Measurements from ENCODE around the gene CD1E. TPM values are rescaled to one million over a fixed set of nuclear protein-coding genes. Genes with fewer than 3 reads are reported as not detected.

Gene CD1E
- total and polyA plus RNA-seq, 10 of the 15 experiments (the other 5 are each of a cell fraction or from before 2014, with no cell fraction given): 0.05 to 0.07 (median 0.05) TPM; not detected in 7

- TF ChIP-seq ZNF687 (IDR thresholded peaks at IDR 0.05) (no peak), RELA (IDR thresholded peaks at IDR 0.05; ENCODE audit: borderline replicate concordance, partially characterized antibody) (no peak), NFYB (IDR thresholded peaks at IDR 0.05; ENCODE audit: insufficient read depth, low read depth, low read length) (no peak), FOXK2 (IDR thresholded peaks at IDR 0.05) (no peak), ZNF217 (IDR thresholded peaks at IDR 0.05) (no peak), CEBPB (IDR thresholded peaks at IDR 0.05; ENCODE audit: borderline replicate concordance in 1 of 2, low read depth in 2 of 2, low read length in 2 of 2) (no peak)
Observed at GRCh38 chr1:158362941-158363340, 9.2 kb downstream of the CD1E start (continued).

- H3K4me1 ChIP-seq (ENCODE audit: control insufficient read depth, insufficient read depth, low read length): peaks cover 3% of the 10 kb centered on the region; the same call in 1 of the 2 replicates
- no peak overlapping the region for H3K4me2 ChIP-seq (ENCODE audit: control insufficient read depth, insufficient read depth)
- BruUV-seq (replicated peaks): no TSS peak
- H3K9ac ChIP-seq (ENCODE audit: control insufficient read depth, insufficient read depth, low read length): no peak overlapping the region
- ATAC-seq (no peak), FAIRE-seq (no peak), DNase-seq (ENCODE audit: low read depth, low spot score) (no peak)
- ChIA-PET SMC1A (ENCODE audit: uncharacterized antibody, unreplicated experiment) (no interaction called here), CTCF (interaction anchor here (0.6 to 0.9 kb wide), 3 partner anchors 10 to 163 kb away, joined by 3 read pairs; no protein-coding TSS in a partner anchor), RAD21 (ENCODE audit: unreplicated experiment) (no interaction called here), POLR2A (no interaction called here)
- in situ Hi-C loops (cut with MboI) (no loop called here), intact Hi-C loops (cut with micrococcal nuclease; ENCODE audit: unreplicated experiment) (no loop called here)
- H3K27me3 ChIP-seq (replicated peaks in 1 of 2; ENCODE audit: control insufficient read depth in 2 of 2, insufficient read depth in 2 of 2, low read length in 1 of 2): no peaks in the 10 kb centered on the region
- H3K4me3 ChIP-seq: no peak overlapping the region
- H4K20me1 ChIP-seq (ENCODE audit: control insufficient read depth, insufficient read depth): no peaks in the 10 kb centered on the region
- H2AFZ ChIP-seq (ENCODE audit: control insufficient read depth, low read depth, low read length): no peak overlapping the region
- H3K36me3 ChIP-seq (ENCODE audit: control insufficient read depth in 2 of 2, insufficient read depth in 2 of 2, low read length in 1 of 2): no peaks in the 10 kb centered on the region
- H3K27ac ChIP-seq (ENCODE audit: control insufficient read depth, insufficient read depth): no peak overlapping the region
- no peaks in the 10 kb centered on the region for H3K79me2 ChIP-seq (ENCODE audit: control insufficient read depth, insufficient read depth, low read length)
- no peaks in the 10 kb centered on the region for H3K9me3 ChIP-seq (replicated peaks; ENCODE audit: control insufficient read depth, insufficient read depth, low read length)
- TF ChIP-seq PML (IDR thresholded peaks at IDR 0.05; ENCODE audit: low read length) (no peak), MEF2A (IDR thresholded peaks at IDR 0.05; ENCODE audit: insufficient read depth, low read depth, low read length) (no peak), YBX1 (IDR thresholded peaks at IDR 0.05) (no peak), SREBF1 (IDR thresholded peaks at IDR 0.05; ENCODE audit: low read length) (no peak), CEBPZ (IDR thresholded peaks at IDR 0.05; ENCODE audit: low read depth, low read length) (no peak), MLLT1 (IDR thresholded peaks at IDR 0.05) (no peak), IRF3 (IDR thresholded peaks at IDR 0.05) (no peak)
Observed at GRCh38 chr1:158366783-158367182, 13.1 kb downstream of the CD1E start.
